SK-N-MC (cell line): ENCODE results near the gene ZNHIT1.

ENCODE experiments used
- EZH2 ChIP-seq: fragments of 200-600 bp; sonication (generic); IDR thresholded peaks from one replicate; pipeline ENCODE4 v1.6.1; 2017; ENCODE audit warnings: antibody characterized with exemption
- POLR2AphosphoS5 ChIP-seq: IDR thresholded peaks from 2 replicates; pipeline ENCODE4 v1.6.1; 2012; ENCODE audit warnings: mild to moderate bottlenecking, low read depth, low read length, borderline replicate concordance

DNA sequence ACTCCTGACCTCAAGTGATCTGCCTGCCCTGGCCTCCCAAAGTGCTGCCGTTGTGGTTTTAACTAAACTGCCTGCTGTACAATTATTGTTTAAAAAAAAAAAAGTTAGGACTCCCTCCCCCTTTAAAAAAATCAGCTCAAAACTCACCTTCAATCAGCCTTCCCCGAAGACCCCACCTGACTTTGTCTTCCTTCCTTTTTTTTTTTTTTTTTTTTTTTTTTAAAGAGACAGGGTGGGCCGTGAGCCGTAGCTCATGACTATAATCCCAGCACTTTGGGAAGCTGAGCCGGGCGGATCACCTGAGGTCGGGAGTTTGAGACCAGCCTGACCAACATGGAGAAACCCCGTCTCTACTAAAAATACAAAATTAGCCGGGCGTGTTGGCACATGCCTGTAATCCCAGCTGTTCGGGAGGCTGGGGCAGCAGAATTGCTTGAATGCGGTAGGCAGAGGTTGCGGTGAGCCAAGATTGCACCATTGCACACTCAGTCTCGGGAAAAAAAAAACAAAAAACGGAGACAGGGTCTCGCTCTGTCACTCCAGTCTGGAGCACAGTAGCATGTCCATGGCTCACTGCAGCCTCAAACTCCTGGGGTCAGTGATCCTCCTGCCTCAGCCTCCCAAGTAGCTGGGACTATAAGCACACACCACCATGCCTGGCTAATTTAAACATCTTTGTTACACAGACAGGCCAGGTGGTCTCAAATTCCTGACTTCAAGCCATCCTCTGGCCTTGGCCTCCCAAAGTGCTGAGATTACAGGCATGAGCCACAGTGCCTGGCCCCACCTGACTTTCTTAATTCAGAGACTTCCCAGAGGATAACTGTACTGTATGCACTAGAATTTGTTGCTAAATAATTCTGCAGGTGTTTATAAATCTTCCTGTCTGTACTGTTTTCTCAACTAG is 23.7 kb downstream of the ZNHIT1 start:
- TF ChIP-seq EZH2 = no peak
- no peak for TF ChIP-seq POLR2AphosphoS5
